ENCODE results near the gene SORCS1.

- TF ChIP-seq EP300 (IDR thresholded peaks at IDR 0.05): no peak
- TF ChIP-seq, protein P1, sequence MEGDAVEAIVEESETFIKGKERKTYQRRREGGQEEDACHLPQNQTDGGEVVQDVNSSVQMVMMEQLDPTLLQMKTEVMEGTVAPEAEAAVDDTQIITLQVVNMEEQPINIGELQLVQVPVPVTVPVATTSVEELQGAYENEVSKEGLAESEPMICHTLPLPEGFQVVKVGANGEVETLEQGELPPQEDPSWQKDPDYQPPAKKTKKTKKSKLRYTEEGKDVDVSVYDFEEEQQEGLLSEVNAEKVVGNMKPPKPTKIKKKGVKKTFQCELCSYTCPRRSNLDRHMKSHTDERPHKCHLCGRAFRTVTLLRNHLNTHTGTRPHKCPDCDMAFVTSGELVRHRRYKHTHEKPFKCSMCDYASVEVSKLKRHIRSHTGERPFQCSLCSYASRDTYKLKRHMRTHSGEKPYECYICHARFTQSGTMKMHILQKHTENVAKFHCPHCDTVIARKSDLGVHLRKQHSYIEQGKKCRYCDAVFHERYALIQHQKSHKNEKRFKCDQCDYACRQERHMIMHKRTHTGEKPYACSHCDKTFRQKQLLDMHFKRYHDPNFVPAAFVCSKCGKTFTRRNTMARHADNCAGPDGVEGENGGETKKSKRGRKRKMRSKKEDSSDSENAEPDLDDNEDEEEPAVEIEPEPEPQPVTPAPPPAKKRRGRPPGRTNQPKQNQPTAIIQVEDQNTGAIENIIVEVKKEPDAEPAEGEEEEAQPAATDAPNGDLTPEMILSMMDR (IDR thresholded peaks at IDR 0.05): no peak
Observed at GRCh38 chr10:107019154-107019553, 145.4 kb downstream of the SORCS1 start.

Data from tibial nerve (tissue), 4 donors.